DND-41 (cell line): Measurements from ENCODE around the gene FAM184B.

ENCODE experiments used
- ATAC-seq: fragments of 200-7000 bp; cut with Tn5 transposase; 3 replicates; pipeline ENCODE4 v1.9.1; 2021; ENCODE audit warnings: low read depth; ENCODE audit not compliant: insufficient read depth
- DNase-seq: peaks from one replicate; pipeline ENCODE4 v3.0.0-alpha.2; 2020
- H2AFZ ChIP-seq: 2 replicates; pipeline ENCODE4 v1.6.0; 2012; ENCODE audit warnings: low read depth, low read length
- H3K27ac ChIP-seq: 2 replicates; pipeline ENCODE4 v1.5.1; 2012; ENCODE audit warnings: low read length, inconsistent platforms
- H3K27me3 ChIP-seq: fragments of 200-600 bp; sonication (generic); 2 replicates; pipeline ENCODE4 v1.6.0; 2012; ENCODE audit warnings: low read length, mild to moderate bottlenecking, inconsistent platforms; ENCODE audit not compliant: insufficient read depth, poor library complexity
- H3K36me3 ChIP-seq: 2 replicates; pipeline ENCODE4 v1.5.1; 2012; ENCODE audit warnings: low read length, inconsistent platforms; ENCODE audit not compliant: insufficient read depth
- H3K4me1 ChIP-seq: 2 replicates; pipeline ENCODE4 v1.5.1; 2012; ENCODE audit warnings: mild to moderate bottlenecking, low read length; ENCODE audit not compliant: insufficient read depth
- H3K4me2 ChIP-seq: 2 replicates; pipeline ENCODE4 v1.6.0; 2012; ENCODE audit warnings: mild to moderate bottlenecking, moderate library complexity, low read length, inconsistent platforms; ENCODE audit not compliant: insufficient read depth
- H3K4me3 ChIP-seq, 2 experiments: fragments of 200-600 bp in 1 of 2; shearing (Covaris generic) in 1 of 2; 2 replicates each; pipeline ENCODE4 v1.5.1; 2012 to 2016; ENCODE audit warnings: inconsistent platforms in 2 of 2, low read length in 2 of 2, mild to moderate bottlenecking in 2 of 2, low read depth in 1 of 2, moderate library complexity in 1 of 2
- H3K79me2 ChIP-seq: 2 replicates; pipeline ENCODE4 v1.6.0; 2012; ENCODE audit warnings: low read length, inconsistent platforms; ENCODE audit not compliant: insufficient read depth
- H3K9ac ChIP-seq: 2 replicates; pipeline ENCODE4 v1.6.0; 2012; ENCODE audit warnings: low read depth, mild to moderate bottlenecking, inconsistent platforms, low read length, moderate library complexity
- H3K9me3 ChIP-seq: 2 replicates; pipeline ENCODE4 v1.5.1; 2012; ENCODE audit warnings: low read length, moderate library complexity, mild to moderate bottlenecking, inconsistent platforms; ENCODE audit not compliant: insufficient read depth, severe bottlenecking
- H4K20me1 ChIP-seq: 2 replicates; pipeline ENCODE4 v1.6.0; 2012; ENCODE audit warnings: low read length; ENCODE audit not compliant: insufficient read depth
- EZH2 ChIP-seq: IDR thresholded peaks from 3 replicates; pipeline ENCODE4 v1.6.1; 2012; ENCODE audit warnings: borderline replicate concordance, low read depth, mild to moderate bottlenecking, moderate library complexity, low read length, inconsistent platforms; ENCODE audit not compliant: severe bottlenecking
- TF ChIP-seq, protein P1 (sequence below): IDR thresholded peaks from 2 replicates; pipeline ENCODE4 v1.5.1; 2012; ENCODE audit warnings: borderline replicate concordance, low read length, moderate library complexity, mild to moderate bottlenecking; ENCODE audit not compliant: poor library complexity, severe bottlenecking; ENCODE audit errors: extremely low read depth

Gene FAM184B

DNA sequence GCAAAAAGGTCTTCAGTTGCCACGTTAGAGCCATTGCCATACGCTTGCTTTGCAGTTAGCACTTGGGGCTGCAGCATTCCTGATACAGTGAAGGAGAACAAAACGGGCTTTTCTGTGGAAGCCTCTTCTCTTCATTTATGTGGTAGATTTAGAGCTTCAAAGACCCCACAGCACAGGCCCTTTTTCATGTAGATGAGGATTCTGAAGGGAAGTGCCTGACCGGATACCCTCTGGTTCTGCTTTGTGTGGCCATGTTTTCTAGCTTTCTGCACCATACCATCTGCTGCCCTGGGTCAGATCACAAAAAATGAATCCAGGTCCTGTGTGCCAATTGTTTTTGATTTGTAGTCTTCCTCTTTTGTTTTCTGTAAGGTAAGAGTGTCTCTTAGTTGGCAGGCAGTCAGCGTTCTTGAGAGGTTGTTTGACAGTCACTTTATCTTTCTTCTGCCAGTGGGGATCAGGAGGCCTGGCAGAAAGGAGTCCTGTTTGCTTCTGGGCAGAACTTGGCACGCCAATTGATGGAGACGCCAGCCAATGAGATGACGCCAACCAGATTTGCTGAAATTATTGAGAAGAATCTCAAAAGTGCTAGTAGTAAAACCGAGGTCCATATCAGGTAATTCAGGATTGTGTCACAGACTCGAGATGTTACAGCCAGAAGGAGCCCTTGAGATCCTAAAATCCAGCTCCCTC, 196.8 kb downstream of the FAM184B start:
- Histone ChIP-seq H3K4me2 (no peak overlapping the region), H3K36me3 (peaks cover 35% of the 10 kb centered on the region; the same call in 1 of the 2 replicates), H3K27me3 (no peaks in the 10 kb centered on the region), H3K9me3 (no peaks in the 10 kb centered on the region), H3K4me1 (no peaks in the 10 kb centered on the region), H3K9ac (no peak overlapping the region), H4K20me1 (no peaks in the 10 kb centered on the region), H3K4me3 (no peak overlapping the region), H3K27ac (no peak overlapping the region), H2AFZ (no peak overlapping the region), H3K79me2 (no peaks in the 10 kb centered on the region)
- no peak for ATAC-seq
- TF ChIP-seq EZH2 = no peak
- TF ChIP-seq, protein P1, sequence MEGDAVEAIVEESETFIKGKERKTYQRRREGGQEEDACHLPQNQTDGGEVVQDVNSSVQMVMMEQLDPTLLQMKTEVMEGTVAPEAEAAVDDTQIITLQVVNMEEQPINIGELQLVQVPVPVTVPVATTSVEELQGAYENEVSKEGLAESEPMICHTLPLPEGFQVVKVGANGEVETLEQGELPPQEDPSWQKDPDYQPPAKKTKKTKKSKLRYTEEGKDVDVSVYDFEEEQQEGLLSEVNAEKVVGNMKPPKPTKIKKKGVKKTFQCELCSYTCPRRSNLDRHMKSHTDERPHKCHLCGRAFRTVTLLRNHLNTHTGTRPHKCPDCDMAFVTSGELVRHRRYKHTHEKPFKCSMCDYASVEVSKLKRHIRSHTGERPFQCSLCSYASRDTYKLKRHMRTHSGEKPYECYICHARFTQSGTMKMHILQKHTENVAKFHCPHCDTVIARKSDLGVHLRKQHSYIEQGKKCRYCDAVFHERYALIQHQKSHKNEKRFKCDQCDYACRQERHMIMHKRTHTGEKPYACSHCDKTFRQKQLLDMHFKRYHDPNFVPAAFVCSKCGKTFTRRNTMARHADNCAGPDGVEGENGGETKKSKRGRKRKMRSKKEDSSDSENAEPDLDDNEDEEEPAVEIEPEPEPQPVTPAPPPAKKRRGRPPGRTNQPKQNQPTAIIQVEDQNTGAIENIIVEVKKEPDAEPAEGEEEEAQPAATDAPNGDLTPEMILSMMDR = no peak
- DNase-seq = no peak

- H2AFZ ChIP-seq = no peak overlapping the region
- H3K4me3 ChIP-seq = no peak overlapping the region
- no peaks in the 10 kb centered on the region for H3K27me3 ChIP-seq
- H3K9ac ChIP-seq = no peak overlapping the region
- H3K27ac ChIP-seq = no peak overlapping the region
- H3K4me1 ChIP-seq = peaks cover 5% of the 10 kb centered on the region; the same call in 1 of the 2 replicates
- TF ChIP-seq, protein P1 = no peak
- H4K20me1 ChIP-seq = no peaks in the 10 kb centered on the region
- no peaks in the 10 kb centered on the region for H3K79me2 ChIP-seq
- peaks cover 29% of the 10 kb centered on the region; the same call in 1 of the 2 replicates for H3K36me3 ChIP-seq
- ATAC-seq (no peak), DNase-seq (no peak)
- no peak overlapping the region for H3K4me2 ChIP-seq
- no peaks in the 10 kb centered on the region for H3K9me3 ChIP-seq
Observed at GRCh38 chr4:17583941-17584340, 197.5 kb downstream of the FAM184B start.

DNA sequence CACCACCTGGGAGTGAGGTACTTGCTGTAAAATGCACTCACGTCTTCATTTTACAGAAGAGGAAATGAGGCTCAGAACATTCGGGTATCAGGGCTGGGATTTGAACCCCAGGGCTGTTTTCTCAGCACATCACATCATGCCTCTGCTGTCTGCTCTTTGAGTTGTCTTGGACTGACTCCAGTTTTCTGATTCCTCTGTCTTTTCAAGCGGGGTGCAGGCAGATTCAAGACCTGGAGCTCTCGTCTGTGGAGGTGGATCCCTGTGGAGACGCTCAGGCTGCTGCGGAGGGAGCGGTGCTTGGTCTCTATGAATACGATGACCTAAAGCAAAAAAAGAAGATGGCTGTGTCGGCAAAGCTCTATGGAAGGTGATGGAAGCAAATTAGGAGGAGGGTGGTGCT, 198.1 kb downstream of the FAM184B start:
- Histone ChIP-seq H3K79me2 (peaks cover 3% of the 10 kb centered on the region), H3K9ac (no peak overlapping the region), H3K4me2 (no peak overlapping the region), H2AFZ (no peak overlapping the region), H3K27ac (no peak overlapping the region), H3K27me3 (no peaks in the 10 kb centered on the region), H3K36me3 (peaks cover 29% of the 10 kb centered on the region; the same call in 1 of the 2 replicates), H3K4me1 (peaks cover 11% of the 10 kb centered on the region), H3K9me3 (no peaks in the 10 kb centered on the region), H4K20me1 (no peaks in the 10 kb centered on the region), H3K4me3 (no peak overlapping the region)
- ATAC-seq = no peak
- DNase-seq = no peak
- no peak for TF ChIP-seq EZH2
- TF ChIP-seq, protein P1 = no peak

DNA sequence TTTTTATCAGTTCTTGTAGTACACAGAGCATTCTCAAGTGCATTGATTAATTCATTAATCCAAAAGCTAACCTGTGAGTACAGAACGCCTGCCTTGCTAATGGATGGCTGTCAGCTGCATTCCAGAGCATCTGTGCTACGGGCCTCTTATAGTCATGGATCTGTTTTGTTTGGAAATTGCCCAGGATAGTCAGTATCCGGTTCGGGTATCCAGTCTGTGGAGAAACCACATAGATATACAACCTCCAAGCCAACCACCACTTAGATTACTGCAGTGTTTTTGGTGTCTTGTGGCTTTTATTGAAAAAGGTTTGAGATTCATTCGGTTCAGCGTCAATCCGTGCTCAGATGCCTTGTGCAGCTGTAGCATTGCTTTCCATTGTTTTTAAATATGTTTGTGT, 200.5 kb downstream of the FAM184B start:
- Histone ChIP-seq H4K20me1 (no peaks in the 10 kb centered on the region), H3K9ac (no peak overlapping the region), H3K79me2 (peaks cover 13% of the 10 kb centered on the region), H2AFZ (no peak overlapping the region), H3K4me3 (no peak overlapping the region), H3K27ac (no peak overlapping the region), H3K36me3 (peaks cover 21% of the 10 kb centered on the region; the same call in 1 of the 2 replicates), H3K4me2 (no peak overlapping the region), H3K27me3 (no peaks in the 10 kb centered on the region), H3K4me1 (peaks cover 29% of the 10 kb centered on the region), H3K9me3 (no peaks in the 10 kb centered on the region)
- no peak for TF ChIP-seq EZH2
- TF ChIP-seq, protein P1 = no peak
- ATAC-seq (no peak), DNase-seq (no peak)
